Heart left ventricle (tissue), 16 donors: ENCODE data around the gene CTSA. TPM values are rescaled to one million over a fixed set of nuclear protein-coding genes. Genes with fewer than 3 reads are reported as not detected.

Experiments
- ATAC-seq, 4 donors: fragments of 200-7000 bp; cut with Tn5 transposase; one replicate each; pipeline ENCODE4 v1.9.1; 2020 to 2022; ENCODE audit warnings: moderate library complexity in 4 of 4, mild to moderate bottlenecking in 3 of 4, moderate number of reproducible peaks in 1 of 4
- DNase-seq, 5 donors: peaks; one replicate each; pipeline ENCODE4 v3.0.0-alpha.2; 2020
- H3K27ac ChIP-seq, 12 donors: fragments of 200-600 bp; sonication (generic) in 4 of 12; one replicate each; pipeline versions ENCODE4 v1.5.0 to v1.8.0; 2016 to 2022; ENCODE audit warnings: mild to moderate bottlenecking in 2 of 12
- H3K27me3 ChIP-seq, 9 donors: fragments of 200-600 bp; sonication (generic) in 2 of 9; one replicate each; pipeline versions ENCODE4 v1.5.1 to v1.8.0; 2016 to 2022; ENCODE audit warnings: mild to moderate bottlenecking in 3 of 9
- H3K36me3 ChIP-seq, 9 donors: fragments of 200-600 bp; sonication (generic) in 2 of 9; one replicate each; pipeline versions ENCODE4 v1.5.0 to v1.8.0; 2018 to 2022; ENCODE audit warnings: mild to moderate bottlenecking in 2 of 9
- H3K4me1 ChIP-seq, 12 donors: fragments of 200-600 bp; sonication (generic) in 4 of 12; one replicate each; pipeline versions ENCODE4 v1.5.0 to v1.8.0; 2016 to 2022; ENCODE audit warnings: mild to moderate bottlenecking in 3 of 12
- H3K4me3 ChIP-seq, 12 donors: fragments of 200-600 bp; sonication (generic) in 4 of 12; one replicate each; pipeline versions ENCODE4 v1.5.0 to v1.8.0; 2017 to 2022; ENCODE audit warnings: mild to moderate bottlenecking in 9 of 12, moderate library complexity in 4 of 12
- H3K9me3 ChIP-seq, 12 donors: fragments of 200-600 bp; sonication (generic) in 4 of 12; one replicate each; pipeline versions ENCODE4 v1.5.0 to v1.8.0; 2016 to 2022; ENCODE audit warnings: mild to moderate bottlenecking in 1 of 12
- POLR2A ChIP-seq, 2 donors: fragments of 450-650 bp; IDR thresholded peaks; one replicate each; pipeline ENCODE4 v1.6.1; 2017; ENCODE audit warnings: antibody characterized with exemption in 2 of 2, mild to moderate bottlenecking in 2 of 2, moderate library complexity in 2 of 2
- WGBS, 4 donors: extraction: QIAGEN DNeasy Blood & Tissue Kit in 2 of 4; methylation state at CpG; one replicate each; pipeline versions ENCODE4 v1.1.5 to v1.1.7; 2013 to 2018; 5-methylcytosine and 5-hydroxymethylcytosine counted together
- intact Hi-C, 10 donors: fragments of 100-400 bp; cut with DNase I; formaldehyde crosslinking; loops; one replicate each; pipeline versions ENCODE4 v1.11.1 to v1.14.2; 2022
- polyA plus RNA-seq, 2 donors: library from polyadenylated mRNA; stranded (reverse); fragments of 200-250 nt; gene quantifications; one replicate each; pipeline ENCODE4 v1.2.3, GENCODE V29; 2013
- total RNA-seq, 9 donors: library from RNA; depleted of rRNA in 2 of 9; stranded (reverse); fragments of >200 nt in 2 of 9; fragmentation: NEBNext Ultra II Directional in 3 of 9; extraction: Animal tissue kit (Norgen Biotek cat#: 25700) in 3 of 9; gene quantifications; one replicate each; pipeline versions ENCODE4 v1.1.0 to v1.2.4, GENCODE V29; 2016 to 2023
- TF ChIP-seq, protein P1 (sequence below), 12 donors: fragments of 200-600 bp; sonication (generic) in 4 of 12; IDR thresholded peaks; one replicate each; pipeline versions ENCODE4 v1.5.0 to v1.8.0; 2018 to 2022; ENCODE audit warnings: antibody characterized with exemption in 12 of 12, mild to moderate bottlenecking in 5 of 12
- donor health status: ischemic (EF 13 %, LVEDD 7.1; RV severe dilation, severe dysfunction).
- donor health status: healthy with polysubstance abuse.
- donor health status: DM: no; HTN: yes; CAD: no.
- donor health status: DM: no; HTN: no; CAD: no.
- donor health status: ischemic (EF 25% LVEDD 6.9; RV normal size, moderate dysfunction).
- donor health status: ischemic (EF 25% LVEDD 5.7; RV mildly dilated, moderate dysfunction).
- donor health status: healthy.
- donor health status: DM: yes; HTN: yes; CAD: no.
- donor health status: ischemic (EF 35%, LVEDD 5.7; RV mildly dilated, moderate dysfunction).
- donor health status: nonischemic (EF 11% LVEDD 7.7; RV severe dilation, severe dysfunction).
- donor health status: DM: yes; HTN: yes; CAD: no.
- donor health status: PGD.
- donor health status: ischemic (EF 29% LVEDD 5.4; RV normal size, mild dysfunction).
- donor health status: nonischemic (EF 23%, LVEDD 6.1; RV moderate dilation, normal function).

Gene CTSA
- total and polyA plus RNA-seq, 11 donors: 62.5 to 214 (median 107) TPM

DNA sequence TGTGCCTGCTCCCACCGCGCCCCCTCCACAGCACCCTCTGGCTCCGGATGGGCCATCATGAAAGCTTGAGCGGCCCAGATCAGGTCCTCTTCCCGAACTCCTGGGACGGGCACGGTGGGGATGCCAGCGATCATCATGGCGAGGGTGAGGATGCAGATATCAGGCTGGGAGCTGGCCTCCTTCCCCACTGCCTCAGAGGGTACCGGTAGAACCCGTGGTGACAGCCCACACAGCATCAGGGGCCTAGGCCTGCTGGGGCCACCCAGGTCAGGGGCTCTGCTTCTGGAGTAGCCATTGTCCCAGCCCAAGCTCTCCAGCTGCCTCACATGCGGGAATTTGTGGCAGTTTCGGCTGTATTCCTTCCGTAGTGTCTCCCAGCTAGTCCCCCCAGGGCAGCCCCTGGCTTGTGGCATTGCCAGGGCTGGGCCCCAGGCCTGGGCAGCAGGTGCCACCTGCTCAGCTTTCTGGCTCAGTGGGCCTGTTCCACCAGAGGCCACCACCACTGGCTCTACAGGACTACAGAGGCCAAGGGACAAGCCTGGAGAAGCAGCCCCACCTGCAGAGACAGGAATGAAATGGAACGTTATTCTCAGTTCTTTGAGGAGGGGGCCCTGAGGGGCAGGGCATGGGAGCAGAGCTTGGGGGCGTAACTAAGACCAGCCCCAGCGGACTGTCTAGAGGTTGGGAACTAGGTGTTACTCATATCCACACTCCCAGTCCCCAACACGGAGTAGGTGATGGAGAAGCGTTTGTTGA lies 4.4 kb upstream of the CTSA start:
- DNase-seq: no peak
- peaks cover 2 to 40% (median 25%) of the 10 kb centered on the region in 12 donors for H3K4me1 ChIP-seq
- 88 to 93% (median 90%) methylated on average over 14 to 19 of the region's 19 CpGs for WGBS, 4 donors
- intact Hi-C loops: loop anchor here in 1 of 10 donors (5.0 kb wide), 1 partner anchor 51 kb away; no protein-coding TSS in a partner anchor
- H3K36me3 ChIP-seq: peaks cover 0 to 60% (median 39%) of the 10 kb centered on the region in 9 donors
- H3K27ac ChIP-seq: no peak overlapping the region
- no peak for ATAC-seq
- no peaks in the 10 kb centered on the region for H3K27me3 ChIP-seq
- TF ChIP-seq, protein P1, sequence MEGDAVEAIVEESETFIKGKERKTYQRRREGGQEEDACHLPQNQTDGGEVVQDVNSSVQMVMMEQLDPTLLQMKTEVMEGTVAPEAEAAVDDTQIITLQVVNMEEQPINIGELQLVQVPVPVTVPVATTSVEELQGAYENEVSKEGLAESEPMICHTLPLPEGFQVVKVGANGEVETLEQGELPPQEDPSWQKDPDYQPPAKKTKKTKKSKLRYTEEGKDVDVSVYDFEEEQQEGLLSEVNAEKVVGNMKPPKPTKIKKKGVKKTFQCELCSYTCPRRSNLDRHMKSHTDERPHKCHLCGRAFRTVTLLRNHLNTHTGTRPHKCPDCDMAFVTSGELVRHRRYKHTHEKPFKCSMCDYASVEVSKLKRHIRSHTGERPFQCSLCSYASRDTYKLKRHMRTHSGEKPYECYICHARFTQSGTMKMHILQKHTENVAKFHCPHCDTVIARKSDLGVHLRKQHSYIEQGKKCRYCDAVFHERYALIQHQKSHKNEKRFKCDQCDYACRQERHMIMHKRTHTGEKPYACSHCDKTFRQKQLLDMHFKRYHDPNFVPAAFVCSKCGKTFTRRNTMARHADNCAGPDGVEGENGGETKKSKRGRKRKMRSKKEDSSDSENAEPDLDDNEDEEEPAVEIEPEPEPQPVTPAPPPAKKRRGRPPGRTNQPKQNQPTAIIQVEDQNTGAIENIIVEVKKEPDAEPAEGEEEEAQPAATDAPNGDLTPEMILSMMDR (IDR thresholded peaks at IDR 0.05): no peak
- TF ChIP-seq POLR2A (IDR thresholded peaks at IDR 0.05): no peak
- H3K9me3 ChIP-seq: no peaks in the 10 kb centered on the region
- H3K4me3 ChIP-seq: no peak overlapping the region

DNA sequence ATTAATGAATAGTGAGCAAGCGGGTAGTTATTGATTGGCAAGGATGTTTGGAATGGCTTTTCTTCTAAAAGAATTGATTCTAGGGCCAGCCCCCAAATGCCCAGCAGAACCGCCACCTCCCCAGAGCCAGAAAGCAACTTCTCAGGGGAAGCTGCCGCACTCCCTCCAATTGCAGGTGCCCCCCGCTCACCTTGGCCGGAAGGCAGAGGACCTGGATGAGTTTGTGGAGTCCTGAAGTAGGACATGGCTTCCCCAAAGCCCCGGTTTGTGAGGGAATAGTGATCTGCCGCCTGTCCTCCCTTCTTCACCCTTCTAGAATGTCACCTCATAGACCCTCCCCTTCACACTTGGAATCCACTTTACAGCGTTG lies 3.8 kb upstream of the CTSA start, which contains the start of gene SPATA25:
Gene SPATA25, minus strand, starts transcription at position 277 of the 370 bp plus-strand sequence. Its CDS starts 32 bp downstream, at position 245.
- WGBS, 4 donors: 88 to 94% (median 93%) methylated on average over 8 of the region's 8 CpGs
- ATAC-seq (no peak), DNase-seq (no peak)
- intact Hi-C loops: loop anchor here in 1 of 10 donors (5.0 kb wide), 1 partner anchor 50 kb away; no protein-coding TSS in a partner anchor
- no peak within 1 kb of the TSS for H3K4me3 ChIP-seq
- H3K27ac ChIP-seq: no peak within 1 kb of the TSS
- H3K4me1 ChIP-seq: peaks cover 3 to 40% (median 25%) of the 10 kb centered on the region in 12 donors
- no peaks in the 10 kb centered on the region for H3K27me3 ChIP-seq
- TF ChIP-seq POLR2A (IDR thresholded peaks at IDR 0.05): no peak
- TF ChIP-seq, protein P1 (IDR thresholded peaks at IDR 0.05): no peak
- no peaks in the 10 kb centered on the region for H3K9me3 ChIP-seq
- peaks cover 0 to 59% (median 39%) of the 10 kb centered on the region in 9 donors for H3K36me3 ChIP-seq

DNA sequence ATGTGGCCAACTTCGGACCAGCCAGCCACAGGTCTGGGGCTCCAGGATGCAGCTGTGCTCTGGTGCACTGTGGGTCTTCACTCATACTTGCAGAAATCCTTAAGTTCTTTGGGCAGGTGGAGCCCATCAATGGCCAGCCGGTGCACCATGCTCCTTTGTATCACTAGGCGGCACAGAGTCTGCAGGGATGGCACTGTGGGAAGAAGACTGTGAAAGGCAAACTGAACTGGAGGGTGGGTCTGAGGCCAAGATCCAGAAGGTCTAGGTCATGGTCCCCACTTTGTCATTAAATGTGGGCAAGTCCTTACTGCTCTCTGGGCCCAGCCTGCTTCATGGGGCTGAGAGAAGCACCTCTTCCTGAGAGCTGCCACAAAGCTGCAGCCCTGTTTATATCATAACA lies 2.5 kb upstream of the CTSA start:
- no peak for ATAC-seq
- no peaks in the 10 kb centered on the region for H3K27me3 ChIP-seq
- no peak overlapping the region for H3K27ac ChIP-seq
- TF ChIP-seq, protein P1 (IDR thresholded peaks at IDR 0.05): no peak
- no peak for TF ChIP-seq POLR2A (IDR thresholded peaks at IDR 0.05)
- H3K36me3 ChIP-seq: peaks cover 0 to 59% (median 38%) of the 10 kb centered on the region in 9 donors
- peaks cover 3 to 47% (median 27%) of the 10 kb centered on the region in 12 donors for H3K4me1 ChIP-seq
- no peak overlapping the region for H3K4me3 ChIP-seq
- H3K9me3 ChIP-seq: no peaks in the 10 kb centered on the region
- 72 to 82% (median 81%) methylated on average over 3 of the region's 3 CpGs for WGBS, 4 donors
- DNase-seq: no peak
- intact Hi-C loops: loop anchor here in 1 of 10 donors (5.0 kb wide), 1 partner anchor 49 kb away; no protein-coding TSS in a partner anchor
